Stimulated activated naive CD8-positive, alpha-beta T cell treated with anti-CD3 and anti-CD28 coated beads, Interleukin-15, Interleukin-2, amounts not matched to agents 100 ng/mL and 50 ng/mL, for 24 hours (primary cell): Measurements from ENCODE around the gene PPM1J.

Experiments
- H3K27ac Mint-ChIP-seq: one replicate; pipeline ENCODE4 v1.8.0; 2021; ENCODE audit warnings: mild to moderate bottlenecking, mixed read lengths
- H3K27me3 Mint-ChIP-seq: one replicate; pipeline ENCODE4 v1.8.0; 2021; ENCODE audit warnings: mixed read lengths
- H3K36me3 Mint-ChIP-seq: one replicate; pipeline ENCODE4 v1.8.0; 2021; ENCODE audit warnings: low read depth, mixed read lengths
- H3K4me1 Mint-ChIP-seq: one replicate; pipeline ENCODE4 v1.8.0; 2021; ENCODE audit warnings: low read depth, mixed read lengths
- H3K4me3 Mint-ChIP-seq: one replicate; pipeline ENCODE4 v1.8.0; 2021; ENCODE audit warnings: mild to moderate bottlenecking, mixed read lengths
- H3K9me3 Mint-ChIP-seq: one replicate; pipeline ENCODE4 v1.8.0; 2021; ENCODE audit warnings: mixed read lengths

Gene PPM1J

DNA sequence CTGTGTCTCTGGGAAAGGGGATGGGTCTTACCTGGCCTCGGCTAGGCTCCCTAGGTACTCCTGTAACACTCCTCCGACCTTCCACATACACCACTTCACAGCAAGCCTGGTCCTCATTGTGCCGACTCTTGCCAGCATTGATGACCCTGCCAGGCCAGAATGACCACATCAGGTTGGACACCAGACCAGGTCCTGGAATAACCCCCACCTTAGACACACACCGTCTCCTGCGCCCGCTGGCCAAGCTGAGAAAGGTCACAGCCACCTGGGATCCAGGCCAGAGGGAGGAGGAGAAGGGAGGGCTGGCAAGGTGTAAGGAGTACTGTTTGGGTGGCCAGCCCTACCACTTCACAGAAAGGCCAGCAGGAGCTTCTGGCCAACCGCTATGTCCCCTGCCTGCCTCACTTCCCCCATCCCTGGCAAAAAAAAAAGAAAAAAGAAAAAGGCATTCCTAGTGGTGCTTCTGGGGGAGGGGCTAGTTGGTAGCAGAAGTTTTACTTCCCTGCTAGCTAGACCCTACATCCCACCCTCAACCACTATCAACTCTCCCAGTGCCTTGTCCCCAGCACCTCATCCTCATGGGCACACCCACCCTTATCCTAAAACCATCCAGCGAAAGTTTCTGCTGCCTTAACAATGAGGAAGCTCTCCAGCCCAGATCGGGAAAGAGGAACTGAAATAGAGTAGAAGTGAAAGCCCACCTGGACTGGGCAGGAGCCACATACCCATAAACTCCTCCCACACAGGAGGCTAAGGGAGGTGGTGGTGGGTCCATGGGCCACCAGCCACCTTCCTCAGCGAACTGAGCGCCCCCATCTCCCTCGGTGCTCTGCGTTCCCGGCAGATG lies 1.4 kb downstream of the PPM1J start:
- H3K27ac Mint-ChIP-seq: no peak overlapping the region
- peaks cover 44% of the 10 kb centered on the region for H3K4me1 Mint-ChIP-seq
- no peaks in the 10 kb centered on the region for H3K9me3 Mint-ChIP-seq
- H3K27me3 Mint-ChIP-seq: peaks cover 12% of the 10 kb centered on the region
- peak overlapping the region; percentile 27 for H3K4me3 Mint-ChIP-seq
- H3K36me3 Mint-ChIP-seq: no peaks in the 10 kb centered on the region

DNA sequence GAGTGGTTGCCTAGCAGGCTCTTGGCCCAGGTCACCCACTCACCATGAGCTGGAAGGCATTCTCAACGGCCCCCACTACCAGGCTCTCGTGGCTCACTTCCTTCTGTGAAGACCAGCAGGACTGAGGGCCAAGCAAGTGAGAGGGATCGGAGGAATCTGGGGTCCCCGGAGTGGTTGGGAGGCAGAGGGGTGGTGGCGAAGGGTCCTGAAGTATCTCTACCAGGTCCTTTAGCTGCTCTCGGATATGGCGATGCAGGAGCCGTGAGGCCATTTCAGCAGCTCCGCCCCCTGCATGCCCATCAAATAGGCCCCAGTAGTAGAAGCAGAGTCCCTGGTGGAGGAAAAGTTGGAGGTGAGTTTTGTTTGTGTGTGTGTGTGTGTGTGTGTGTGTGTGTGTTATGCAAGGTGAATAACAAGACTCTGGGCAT lies 2.4 kb downstream of the PPM1J start:
- Mint-ChIP-seq H3K27me3 (peaks cover 22% of the 10 kb centered on the region), H3K36me3 (no peaks in the 10 kb centered on the region), H3K4me3 (no peak overlapping the region), H3K27ac (no peak overlapping the region), H3K4me1 (peaks cover 46% of the 10 kb centered on the region), H3K9me3 (no peaks in the 10 kb centered on the region)

GRCh38 chr1:112712191-112712590 lies 2.9 kb downstream of the PPM1J start:
- H3K9me3 Mint-ChIP-seq: no peaks in the 10 kb centered on the region
- H3K27ac Mint-ChIP-seq: no peak overlapping the region
- peaks cover 24% of the 10 kb centered on the region for H3K27me3 Mint-ChIP-seq
- H3K4me1 Mint-ChIP-seq: peaks cover 44% of the 10 kb centered on the region
- no peaks in the 10 kb centered on the region for H3K36me3 Mint-ChIP-seq
- no peak overlapping the region for H3K4me3 Mint-ChIP-seq

DNA sequence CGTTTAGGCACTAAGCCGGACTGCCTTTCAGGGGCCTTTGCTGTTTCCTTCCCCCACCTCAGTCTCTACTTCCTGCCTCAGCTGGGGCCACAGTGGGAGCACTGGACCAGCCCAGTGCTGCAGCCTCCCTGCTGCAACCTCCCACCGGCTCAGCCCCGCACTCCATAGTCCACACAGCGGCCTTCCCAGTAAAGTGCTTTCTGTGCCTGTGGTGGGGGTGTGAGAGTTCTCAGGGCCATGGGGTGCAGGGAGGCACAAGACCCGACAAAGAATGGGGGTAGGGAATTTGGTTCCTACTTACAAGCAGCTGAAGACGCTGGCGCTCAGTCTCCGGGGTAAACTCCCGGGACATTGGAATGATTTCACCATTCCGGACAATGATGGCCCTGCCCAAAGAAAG lies 3.5 kb downstream of the PPM1J start:
- Mint-ChIP-seq H3K4me1 (peaks cover 39% of the 10 kb centered on the region), H3K9me3 (no peaks in the 10 kb centered on the region), H3K27me3 (peaks cover 24% of the 10 kb centered on the region), H3K36me3 (no peaks in the 10 kb centered on the region), H3K27ac (no peak overlapping the region), H3K4me3 (no peak overlapping the region)

DNA sequence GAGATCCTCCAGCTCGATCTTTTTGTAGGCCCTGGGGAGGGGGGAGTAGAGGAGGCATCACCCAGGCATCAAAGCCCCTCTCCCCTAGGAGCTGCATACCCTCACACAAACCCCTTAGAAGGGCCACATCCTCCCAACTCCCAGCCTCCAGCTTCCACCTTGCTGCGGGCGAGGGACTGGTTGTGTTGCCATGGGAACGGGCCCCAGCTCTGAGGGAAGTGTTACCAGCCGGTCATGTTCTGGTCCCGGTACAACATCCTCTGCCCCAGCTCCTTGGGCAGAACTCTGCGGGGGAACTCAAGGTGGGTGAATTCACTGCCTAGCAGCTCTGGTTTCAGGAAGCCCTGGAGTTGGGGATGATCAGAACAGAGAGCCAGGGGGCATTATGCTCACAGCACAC lies 4.1 kb downstream of the PPM1J start:
- H3K27ac Mint-ChIP-seq: no peak overlapping the region
- peaks cover 24% of the 10 kb centered on the region for H3K27me3 Mint-ChIP-seq
- no peaks in the 10 kb centered on the region for H3K9me3 Mint-ChIP-seq
- no peak overlapping the region for H3K4me3 Mint-ChIP-seq
- H3K4me1 Mint-ChIP-seq: peaks cover 39% of the 10 kb centered on the region
- no peaks in the 10 kb centered on the region for H3K36me3 Mint-ChIP-seq

- Mint-ChIP-seq H3K27ac (no peak overlapping the region), H3K36me3 (no peaks in the 10 kb centered on the region), H3K9me3 (no peaks in the 10 kb centered on the region), H3K27me3 (peaks cover 24% of the 10 kb centered on the region), H3K4me3 (no peak overlapping the region), H3K4me1 (peaks cover 39% of the 10 kb centered on the region)
These were observed 4.5 kb downstream of the PPM1J start for GRCh38 chr1:112710586-112710985.

DNA sequence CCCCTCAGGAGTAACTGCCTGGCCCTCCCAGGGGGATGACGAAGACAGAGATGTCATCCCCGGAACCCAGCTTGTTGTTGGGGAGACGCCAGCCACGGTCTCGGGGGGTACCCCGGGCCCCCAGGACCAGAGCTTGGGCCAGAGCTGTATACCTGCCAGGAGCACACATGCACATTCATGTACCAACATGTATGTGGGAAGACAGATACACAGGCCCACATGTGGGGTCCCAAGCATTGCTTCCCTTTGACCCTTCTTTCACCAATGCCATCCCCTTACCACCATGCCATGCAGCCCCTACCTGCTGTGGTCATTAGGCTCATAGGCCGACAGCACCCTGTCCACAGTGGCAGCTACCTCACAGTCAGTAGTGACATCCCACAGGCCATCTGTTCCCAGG lies 5.0 kb downstream of the PPM1J start:
- peaks cover 41% of the 10 kb centered on the region for H3K4me1 Mint-ChIP-seq
- H3K4me3 Mint-ChIP-seq: no peak overlapping the region
- no peaks in the 10 kb centered on the region for H3K9me3 Mint-ChIP-seq
- peaks cover 24% of the 10 kb centered on the region for H3K27me3 Mint-ChIP-seq
- H3K27ac Mint-ChIP-seq: no peak overlapping the region
- H3K36me3 Mint-ChIP-seq: no peaks in the 10 kb centered on the region

DNA sequence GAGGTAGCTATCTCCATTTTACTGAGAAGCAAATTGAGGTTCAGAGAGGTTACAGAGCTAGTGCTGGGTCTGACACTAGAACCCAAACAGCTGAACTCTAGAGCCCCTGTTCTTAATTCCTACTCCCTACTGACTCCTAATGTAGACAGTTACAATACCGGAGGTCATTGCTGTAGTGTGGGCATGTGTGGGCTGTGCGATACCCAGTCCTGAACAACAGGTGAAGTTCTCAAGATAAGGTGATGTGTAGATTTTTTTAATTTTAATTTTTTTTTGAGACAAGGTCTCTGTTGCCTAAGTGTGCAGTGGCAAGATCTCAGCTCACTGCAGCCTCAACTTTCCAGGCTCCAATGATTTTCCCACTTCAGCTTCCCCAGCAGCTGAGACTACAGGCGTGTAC lies 6.6 kb downstream of the PPM1J start:
- no peak overlapping the region for H3K27ac Mint-ChIP-seq
- no peak overlapping the region for H3K4me3 Mint-ChIP-seq
- peaks cover 18% of the 10 kb centered on the region for H3K27me3 Mint-ChIP-seq
- H3K36me3 Mint-ChIP-seq: no peaks in the 10 kb centered on the region
- H3K4me1 Mint-ChIP-seq: peaks cover 46% of the 10 kb centered on the region
- no peaks in the 10 kb centered on the region for H3K9me3 Mint-ChIP-seq

DNA sequence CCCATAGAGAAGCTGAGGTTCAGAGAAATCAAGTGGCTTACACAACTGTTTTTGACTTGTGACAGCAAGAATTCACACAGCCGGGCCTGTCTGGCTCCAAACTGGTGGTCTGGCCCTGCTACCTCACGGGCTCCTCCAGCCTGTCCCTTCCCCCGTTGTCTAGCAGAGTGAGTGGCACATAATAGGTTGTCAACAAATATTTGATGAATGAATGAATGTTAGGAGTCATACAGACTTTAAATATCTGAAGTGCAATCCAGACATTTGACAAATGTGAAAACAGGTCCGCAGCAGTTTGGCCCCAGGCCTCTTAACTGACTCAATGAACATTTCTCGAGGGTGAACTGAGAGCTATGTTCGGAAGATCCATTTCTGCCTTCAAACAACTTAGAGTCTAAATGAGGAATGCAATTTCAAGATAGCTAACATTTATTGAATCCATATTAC lies 7.1 kb downstream of the PPM1J start:
- no peaks in the 10 kb centered on the region for H3K9me3 Mint-ChIP-seq
- no peak overlapping the region for H3K27ac Mint-ChIP-seq
- peaks cover 14% of the 10 kb centered on the region for H3K27me3 Mint-ChIP-seq
- peaks cover 3% of the 10 kb centered on the region for H3K36me3 Mint-ChIP-seq
- H3K4me1 Mint-ChIP-seq: peaks cover 48% of the 10 kb centered on the region
- H3K4me3 Mint-ChIP-seq: peak overlapping the region; percentile 78

DNA sequence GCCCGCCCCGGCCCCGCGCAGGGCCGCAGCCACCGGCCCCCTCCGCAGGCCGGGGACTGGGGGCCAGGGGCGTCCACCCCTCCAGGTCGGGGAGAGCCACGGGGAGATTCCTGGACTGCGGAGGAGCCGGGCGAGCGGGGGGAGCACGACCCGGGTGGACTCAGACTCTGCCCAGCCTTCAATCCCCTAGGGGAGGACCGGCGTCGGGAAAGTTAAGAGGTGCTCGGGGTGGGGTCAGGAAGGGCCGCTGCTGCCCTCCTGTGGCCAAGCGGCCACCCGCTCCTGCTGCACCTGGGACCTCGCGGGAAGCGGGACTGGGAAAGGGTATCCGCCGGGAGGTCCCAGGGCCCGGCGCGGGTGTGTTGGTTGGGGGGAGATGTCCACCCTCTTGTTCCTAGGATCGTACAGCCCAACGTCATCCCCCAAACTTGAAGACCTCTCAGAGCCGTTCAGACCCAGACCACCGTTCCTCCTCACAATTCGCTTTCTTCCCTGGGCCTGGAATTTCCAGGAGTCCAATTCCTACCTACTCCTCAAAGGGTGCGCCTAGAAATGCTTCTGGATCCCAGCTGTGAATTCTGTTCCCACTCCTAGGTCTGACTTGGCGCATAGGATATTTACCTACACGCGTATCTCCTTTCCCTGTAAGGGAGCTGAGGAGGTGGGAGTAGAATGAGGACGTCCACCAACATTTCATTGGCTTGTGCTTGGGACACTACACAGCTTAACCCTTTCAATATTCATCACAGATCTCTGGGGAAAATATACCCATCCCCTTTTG lies 7.7 kb downstream of the PPM1J start:
- peaks cover 12% of the 10 kb centered on the region for H3K27me3 Mint-ChIP-seq
- H3K9me3 Mint-ChIP-seq: no peaks in the 10 kb centered on the region
- peaks cover 4% of the 10 kb centered on the region for H3K36me3 Mint-ChIP-seq
- peaks cover 52% of the 10 kb centered on the region for H3K4me1 Mint-ChIP-seq
- H3K4me3 Mint-ChIP-seq: peak overlapping the region; percentile 78
- no peak overlapping the region for H3K27ac Mint-ChIP-seq

- Mint-ChIP-seq H3K9me3 (no peaks in the 10 kb centered on the region), H3K27me3 (peaks cover 12% of the 10 kb centered on the region), H3K36me3 (peaks cover 10% of the 10 kb centered on the region), H3K27ac (no peak within 1 kb of the TSS), H3K4me3 (peak within 1 kb of the TSS; percentile 78), H3K4me1 (peaks cover 59% of the 10 kb centered on the region)
These were observed 8.5 kb downstream of the PPM1J start, which contains the start of gene RHOC for GRCh38 chr1:112706505-112707220. Gene RHOC, minus strand, starts transcription at chr1:112707127. Its CDS starts 3,328 bp downstream, at chr1:112703799.

DNA sequence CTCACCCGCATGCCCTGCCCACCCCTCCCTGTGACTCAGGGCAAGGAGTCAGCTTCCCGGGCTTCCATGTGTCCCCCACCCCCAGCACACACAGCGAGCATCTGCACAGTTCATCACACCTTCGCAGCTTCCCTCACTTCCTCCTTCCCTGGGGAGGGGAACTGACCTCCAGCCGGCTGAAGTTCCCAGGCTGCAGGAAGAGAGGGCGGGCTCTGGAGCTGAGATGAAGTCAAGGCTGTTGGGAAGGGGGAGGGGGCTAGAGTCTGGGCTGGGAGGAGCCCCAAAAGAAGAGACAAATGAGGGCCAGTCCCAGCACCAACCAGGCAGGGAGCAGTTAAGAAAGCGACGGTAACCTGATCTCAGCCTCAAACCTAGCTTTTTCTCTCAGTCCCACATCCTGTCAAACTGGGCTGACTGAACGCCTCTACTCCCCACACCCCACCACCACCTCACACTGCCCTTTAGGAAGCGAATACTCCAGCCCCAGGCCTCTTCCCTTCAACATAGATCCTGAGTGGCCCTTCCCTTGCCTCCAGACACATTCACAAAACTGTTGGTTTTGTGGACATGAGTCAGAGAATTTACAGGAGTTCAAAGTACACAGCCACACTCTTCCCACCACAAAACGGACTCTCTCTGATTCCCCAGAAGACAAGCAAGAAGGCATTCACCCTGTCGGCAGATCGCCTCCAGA lies 10.1 kb downstream of the PPM1J start:
- Mint-ChIP-seq H3K4me3 (peak overlapping the region; percentile 73), H3K36me3 (peaks cover 17% of the 10 kb centered on the region), H3K4me1 (peaks cover 75% of the 10 kb centered on the region), H3K9me3 (no peaks in the 10 kb centered on the region), H3K27me3 (peaks cover 12% of the 10 kb centered on the region), H3K27ac (peak overlapping the region; percentile 83)

DNA sequence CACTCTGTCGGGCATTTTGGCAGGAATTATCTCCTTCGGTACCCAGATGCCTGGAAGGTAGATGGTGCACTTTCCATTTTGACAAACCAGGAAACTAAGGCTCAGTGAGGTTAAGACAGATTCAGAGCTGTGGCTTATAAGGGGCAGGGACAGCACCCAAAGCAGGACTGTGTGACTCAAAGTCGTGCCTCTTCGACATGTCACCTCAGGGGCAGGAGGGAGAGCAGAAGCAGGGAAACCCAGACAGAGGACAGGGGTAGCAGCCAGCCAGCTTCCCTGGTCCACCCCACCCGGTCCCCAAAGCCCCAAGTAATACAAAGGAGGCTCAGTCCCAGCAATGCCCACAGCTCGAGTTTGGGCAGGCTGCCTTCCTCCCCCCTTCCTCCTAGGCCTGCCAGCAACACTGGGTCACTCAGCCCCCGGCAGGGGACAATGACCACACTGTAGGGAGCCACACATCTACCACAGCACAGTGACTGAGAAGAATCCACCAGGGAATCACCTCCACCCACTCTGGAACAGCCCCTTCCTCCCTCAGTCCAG lies 10.7 kb downstream of the PPM1J start:
- H3K9me3 Mint-ChIP-seq: no peaks in the 10 kb centered on the region
- peak overlapping the region; percentile 73 for H3K4me3 Mint-ChIP-seq
- H3K4me1 Mint-ChIP-seq: peaks cover 75% of the 10 kb centered on the region
- H3K27ac Mint-ChIP-seq: peak overlapping the region; percentile 83
- peaks cover 12% of the 10 kb centered on the region for H3K27me3 Mint-ChIP-seq
- peaks cover 23% of the 10 kb centered on the region for H3K36me3 Mint-ChIP-seq

DNA sequence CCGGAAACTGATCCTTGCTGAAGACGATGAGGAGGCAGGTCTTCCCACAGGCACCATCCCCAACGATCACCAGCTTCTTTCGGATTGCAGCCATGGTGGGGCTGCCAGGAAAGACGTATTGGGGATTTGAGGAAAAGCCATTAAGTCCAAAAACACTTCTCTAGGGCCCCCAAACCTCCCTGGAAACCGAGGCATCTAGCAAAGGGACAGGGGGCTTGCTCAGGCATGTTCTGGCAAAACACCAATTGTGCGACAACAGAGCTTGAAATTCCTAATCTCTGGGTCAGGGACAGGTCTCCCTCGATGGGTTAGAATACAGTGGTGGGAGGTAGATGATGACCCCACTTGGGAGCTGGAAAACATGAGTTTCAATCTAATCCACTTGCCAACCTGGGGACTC lies 11.4 kb downstream of the PPM1J start:
- peaks cover 12% of the 10 kb centered on the region for H3K27me3 Mint-ChIP-seq
- H3K36me3 Mint-ChIP-seq: peaks cover 26% of the 10 kb centered on the region
- no peak overlapping the region for H3K4me3 Mint-ChIP-seq
- H3K9me3 Mint-ChIP-seq: no peaks in the 10 kb centered on the region
- H3K4me1 Mint-ChIP-seq: peaks cover 78% of the 10 kb centered on the region
- no peak overlapping the region for H3K27ac Mint-ChIP-seq
